RPMI7951 (cell line): ENCODE data around the gene MRPL54. TPM values are rescaled to one million over a fixed set of nuclear protein-coding genes. Genes with fewer than 3 reads are reported as not detected.
"Not testable (repeated sequence)": the region's sequence is repeated elsewhere in the genome, so short reads cannot be mapped to it uniquely, and the experiment has no call there.

Source experiments
- DNase-seq: peaks from one replicate; pipeline ENCODE4 v3.0.0-alpha.2; 2012; ENCODE audit warnings: low read depth
- total RNA-seq: library from RNA; depleted of rRNA; stranded (reverse); fragments of >200 nt; shearing (Covaris generic); gene quantifications from 2 replicates; pipeline ENCODE4 v1.2.3, GENCODE V29; 2014

MRPL54 gene
- total RNA-seq, 1 experiment from 2014 or later, result 90.7 TPM

GRCh38 chr19:3740431-3740830 lies 22.1 kb upstream of the MRPL54 start:
- no peak for DNase-seq

- peak; percentile 19 for DNase-seq
Observed at GRCh38 chr19:3743486-3743885, 19.0 kb upstream of the MRPL54 start.

- no peak for DNase-seq
Observed at GRCh38 chr19:3745363-3746045, 17.0 kb upstream of the MRPL54 start.

GRCh38 chr19:3746371-3747056 lies 16.0 kb upstream of the MRPL54 start:
- no peak for DNase-seq

- DNase-seq, result no peak
Observed at GRCh38 chr19:3748965-3749364, 13.5 kb upstream of the MRPL54 start.

- no peak for DNase-seq
Observed at GRCh38 chr19:3750211-3750610, 12.3 kb upstream of the MRPL54 start.

- no peak for DNase-seq
Observed at GRCh38 chr19:3751236-3751635, 11.2 kb upstream of the MRPL54 start.

GRCh38 chr19:3752492-3752891 lies 10.0 kb upstream of the MRPL54 start:
- no peak for DNase-seq

- no peak for DNase-seq
Observed at GRCh38 chr19:3753631-3754410, 8.7 kb upstream of the MRPL54 start.

- not testable (repeated sequence) for DNase-seq
Observed at GRCh38 chr19:3757705-3758104, 4.8 kb upstream of the MRPL54 start.

GRCh38 chr19:3758297-3758696 lies 4.2 kb upstream of the MRPL54 start:
- DNase-seq, result not testable (repeated sequence)

GRCh38 chr19:3759482-3760254 lies 2.8 kb upstream of the MRPL54 start:
- DNase-seq, result no peak

- no peak for DNase-seq
Observed at GRCh38 chr19:3760871-3761361, 1.6 kb upstream of the MRPL54 start.

GRCh38 chr19:3761382-3762129 lies 926 bp upstream of the MRPL54 start, which contains the start of gene APBA3:
APBA3 (minus strand) TSS chr19:3761692; CDS start chr19:3760264, 1,428 bp downstream.
- peak; percentile 81 for DNase-seq

- DNase-seq, result no peak
Observed at GRCh38 chr19:3762130-3762473, 380 bp upstream of the MRPL54 start.

GRCh38 chr19:3765121-3765520 lies 2.6 kb downstream of the MRPL54 start:
- no peak for DNase-seq

GRCh38 chr19:3765757-3766156 lies 3.3 kb downstream of the MRPL54 start:
- not testable (repeated sequence) for DNase-seq

GRCh38 chr19:3766520-3766919 lies 4.0 kb downstream of the MRPL54 start:
- DNase-seq, result no peak

- no peak for DNase-seq
Observed at GRCh38 chr19:3767050-3767449, 4.6 kb downstream of the MRPL54 start.

GRCh38 chr19:3768015-3768747 lies 5.7 kb downstream of the MRPL54 start:
- no peak for DNase-seq
